Bronchial epithelial cell (primary cell): ENCODE measurements around the gene FMN1. TPM values are rescaled to one million over a fixed set of nuclear protein-coding genes. Genes with fewer than 3 reads are reported as not detected.

Experiments
- DNase-seq: peaks from one replicate; pipeline ENCODE4 v3.0.0-alpha.2; 2010; ENCODE audit warnings: low read depth
- FAIRE-seq: peaks from 2 replicates; lab custom pipeline; 2011; peaks lifted over from hg19 to GRCh38; lab: Jason Lieb, UNC
- H3K27me3 ChIP-seq: 2 replicates; pipeline ENCODE4 v1.5.1; 2011; ENCODE audit warnings: low read length; ENCODE audit not compliant: control insufficient read depth, insufficient read depth
- H3K36me3 ChIP-seq: 2 replicates; pipeline ENCODE4 v1.5.1; 2011; ENCODE audit warnings: low read length; ENCODE audit not compliant: control insufficient read depth, insufficient read depth
- H3K4me3 ChIP-seq: 2 replicates; pipeline ENCODE4 v1.5.1; 2011; ENCODE audit warnings: mild to moderate bottlenecking, low read depth, low read length, control low read depth
- total RNA-seq: library from RNA; depleted of rRNA; stranded (reverse); fragments of >200 nt; gene quantifications from 2 replicates; pipeline ENCODE4 v1.2.1, GENCODE V29; 2014
- TF ChIP-seq, protein P1 (sequence below): IDR thresholded peaks from 2 replicates; pipeline ENCODE4 v1.5.1; 2011; ENCODE audit warnings: mild to moderate bottlenecking, moderate library complexity, low read length, control low read depth, inconsistent platforms; ENCODE audit not compliant: insufficient read depth, severe bottlenecking

Gene FMN1
- total RNA-seq, 1 donor from 2014 or later, result 1.6 TPM

DNA sequence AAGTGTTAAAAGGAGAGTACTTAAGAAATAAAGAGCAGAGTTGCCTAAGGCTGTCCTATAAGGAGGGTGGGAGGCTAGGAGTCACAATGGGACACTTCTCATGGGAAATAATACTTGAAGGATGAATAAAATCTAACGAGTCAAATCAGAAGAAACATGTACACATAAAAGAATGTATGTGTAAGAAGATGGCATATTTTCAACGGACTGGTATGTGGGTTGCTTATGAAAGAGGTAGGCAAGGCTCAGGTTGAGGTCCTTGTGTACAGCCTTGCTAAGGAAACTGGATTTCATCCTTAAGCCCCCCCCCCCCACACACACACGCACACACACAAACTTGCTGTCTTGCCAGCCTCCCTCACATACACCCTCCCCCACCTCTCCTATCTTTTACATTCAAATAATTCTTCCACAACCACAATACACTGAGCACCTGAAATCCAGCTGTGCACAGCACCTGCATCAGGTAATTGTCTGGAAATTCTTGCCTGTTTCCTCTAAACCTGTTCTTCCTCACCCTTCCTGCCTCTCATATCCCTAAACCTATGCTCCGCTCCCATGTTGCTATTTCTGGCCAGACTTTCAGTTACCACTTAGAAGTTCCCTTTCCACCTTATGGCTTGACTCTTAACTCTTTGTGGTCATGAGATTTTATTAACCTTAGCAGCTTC is 79.2 kb downstream of the FMN1 start:
- TF ChIP-seq, protein P1, sequence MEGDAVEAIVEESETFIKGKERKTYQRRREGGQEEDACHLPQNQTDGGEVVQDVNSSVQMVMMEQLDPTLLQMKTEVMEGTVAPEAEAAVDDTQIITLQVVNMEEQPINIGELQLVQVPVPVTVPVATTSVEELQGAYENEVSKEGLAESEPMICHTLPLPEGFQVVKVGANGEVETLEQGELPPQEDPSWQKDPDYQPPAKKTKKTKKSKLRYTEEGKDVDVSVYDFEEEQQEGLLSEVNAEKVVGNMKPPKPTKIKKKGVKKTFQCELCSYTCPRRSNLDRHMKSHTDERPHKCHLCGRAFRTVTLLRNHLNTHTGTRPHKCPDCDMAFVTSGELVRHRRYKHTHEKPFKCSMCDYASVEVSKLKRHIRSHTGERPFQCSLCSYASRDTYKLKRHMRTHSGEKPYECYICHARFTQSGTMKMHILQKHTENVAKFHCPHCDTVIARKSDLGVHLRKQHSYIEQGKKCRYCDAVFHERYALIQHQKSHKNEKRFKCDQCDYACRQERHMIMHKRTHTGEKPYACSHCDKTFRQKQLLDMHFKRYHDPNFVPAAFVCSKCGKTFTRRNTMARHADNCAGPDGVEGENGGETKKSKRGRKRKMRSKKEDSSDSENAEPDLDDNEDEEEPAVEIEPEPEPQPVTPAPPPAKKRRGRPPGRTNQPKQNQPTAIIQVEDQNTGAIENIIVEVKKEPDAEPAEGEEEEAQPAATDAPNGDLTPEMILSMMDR, result no peak
- FAIRE-seq, result no peak
- Histone ChIP-seq H3K36me3 (no peaks in the 10 kb centered on the region), H3K27me3 (no peaks in the 10 kb centered on the region), H3K4me3 (no peak overlapping the region)
- DNase-seq, result no peak

GRCh38 chr15:33114374-33114717 is 80.2 kb downstream of the FMN1 start:
- Histone ChIP-seq H3K36me3 (no peaks in the 10 kb centered on the region), H3K27me3 (no peaks in the 10 kb centered on the region), H3K4me3 (no peak overlapping the region)
- FAIRE-seq (no peak), DNase-seq (peak; percentile 31)
- TF ChIP-seq, protein P1, result no peak

- no peak for FAIRE-seq
- Histone ChIP-seq H3K36me3 (no peaks in the 10 kb centered on the region), H3K4me3 (no peak overlapping the region), H3K27me3 (no peaks in the 10 kb centered on the region)
- TF ChIP-seq, protein P1, result no peak
- peak; percentile 43 for DNase-seq
Measured at GRCh38 chr15:33113666-33114373, 80.7 kb downstream of the FMN1 start.

DNA sequence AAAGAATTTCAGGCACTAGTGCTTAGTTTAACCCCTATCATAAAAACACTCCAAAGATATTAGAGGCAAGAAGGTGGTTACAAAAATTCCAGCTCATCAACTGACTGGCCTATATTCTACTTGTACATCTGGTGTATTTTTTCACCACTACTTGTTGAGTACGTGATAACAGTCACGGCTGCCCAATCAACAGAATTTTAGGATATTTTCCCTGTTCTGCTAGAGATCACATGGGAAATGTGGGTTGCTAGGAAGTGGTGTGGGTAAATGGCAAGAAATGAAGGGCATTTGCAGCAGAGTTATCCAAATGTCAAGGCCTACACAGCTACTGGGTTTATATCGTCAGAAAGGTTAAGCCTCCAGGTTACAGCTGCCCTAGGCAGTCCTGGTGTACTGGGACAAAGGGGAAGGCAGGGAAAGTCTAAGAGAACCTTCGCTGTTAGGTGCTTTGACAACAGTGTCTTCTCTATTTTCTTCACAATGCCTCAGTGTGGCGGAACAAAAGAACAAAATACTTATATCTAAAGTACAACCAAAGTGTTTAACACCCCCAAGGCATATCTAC is 81.9 kb downstream of the FMN1 start:
- Histone ChIP-seq H3K27me3 (no peaks in the 10 kb centered on the region), H3K36me3 (no peaks in the 10 kb centered on the region), H3K4me3 (no peak overlapping the region)
- DNase-seq (no peak), FAIRE-seq (no peak)
- TF ChIP-seq, protein P1, result no peak

DNA sequence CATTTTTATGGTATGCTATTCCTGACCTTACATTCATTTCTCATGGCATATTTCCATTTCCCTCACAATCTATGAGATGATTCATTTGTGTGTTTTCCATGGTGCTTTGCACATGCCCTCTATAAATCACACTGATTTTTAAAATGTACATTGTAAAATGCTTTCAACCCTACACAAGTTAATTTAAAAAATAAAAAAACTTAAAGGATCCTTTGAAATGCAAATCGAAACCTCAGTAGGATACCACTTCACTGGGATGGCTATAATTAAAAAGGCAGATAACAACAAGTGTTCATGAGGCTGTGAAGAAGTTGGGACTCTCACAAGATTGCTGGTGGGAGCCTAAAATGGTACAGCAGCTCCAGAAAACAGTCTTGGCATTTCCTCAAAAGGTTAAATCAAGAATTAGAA is 83.5 kb downstream of the FMN1 start:
- TF ChIP-seq, protein P1, result no peak
- Histone ChIP-seq H3K4me3 (no peak overlapping the region), H3K36me3 (no peaks in the 10 kb centered on the region), H3K27me3 (no peaks in the 10 kb centered on the region)
- DNase-seq (peak; percentile 15), FAIRE-seq (no peak)
